ENCODE data around the gene KIRREL3.

KIRREL3 gene

GRCh38 chr11:126863294-126863997, 137.1 kb downstream of the KIRREL3 start:
- no peak for DNase-seq

GRCh38 chr11:126862664-126863243, 137.8 kb downstream of the KIRREL3 start:
- no peak for DNase-seq

GRCh38 chr11:126861796-126862459, 138.6 kb downstream of the KIRREL3 start:
- no peak for DNase-seq

GRCh38 chr11:126857860-126858808, 142.4 kb downstream of the KIRREL3 start:
- peak; percentile 8 for DNase-seq

- DNase-seq = no peak
Observed at GRCh38 chr11:126855536-126855935, 145.0 kb downstream of the KIRREL3 start.

GRCh38 chr11:126853732-126854131, 146.8 kb downstream of the KIRREL3 start:
- no peak for DNase-seq

- DNase-seq = no peak
Observed at GRCh38 chr11:126844789-126845188, 155.8 kb downstream of the KIRREL3 start.

- no peak for DNase-seq
Observed at GRCh38 chr11:126843096-126843495, 157.5 kb downstream of the KIRREL3 start.

- no peak for DNase-seq
Observed at GRCh38 chr11:126841999-126842398, 158.6 kb downstream of the KIRREL3 start.

GRCh38 chr11:126840975-126841374, 159.6 kb downstream of the KIRREL3 start:
- no peak for DNase-seq

- DNase-seq = no peak
Observed at GRCh38 chr11:126840201-126840886, 160.2 kb downstream of the KIRREL3 start.

- no peak for DNase-seq
Observed at GRCh38 chr11:126839496-126839895, 161.1 kb downstream of the KIRREL3 start.

- no peak for DNase-seq
Observed at GRCh38 chr11:126838779-126839178, 161.8 kb downstream of the KIRREL3 start.

GRCh38 chr11:126837581-126837980, 163.0 kb downstream of the KIRREL3 start:
- no peak for DNase-seq

- no peak for DNase-seq
Observed at GRCh38 chr11:126834573-126834972, 166.0 kb downstream of the KIRREL3 start.

- no peak for DNase-seq
Observed at GRCh38 chr11:126834149-126834548, 166.4 kb downstream of the KIRREL3 start.

- DNase-seq = no peak
Observed at GRCh38 chr11:126833065-126833464, 167.5 kb downstream of the KIRREL3 start.

GRCh38 chr11:126832387-126832786, 168.2 kb downstream of the KIRREL3 start:
- DNase-seq = no peak

GRCh38 chr11:126830216-126830806, 170.3 kb downstream of the KIRREL3 start:
- no peak for DNase-seq

- no peak for DNase-seq
Observed at GRCh38 chr11:126829716-126830115, 170.9 kb downstream of the KIRREL3 start.

GRCh38 chr11:126824035-126824607, 176.4 kb downstream of the KIRREL3 start:
- no peak for DNase-seq

GRCh38 chr11:126823274-126823673, 177.3 kb downstream of the KIRREL3 start:
- DNase-seq = no peak

All from NCI-H524 treated with DMSO at 0.1 percent for 48 hours (cell line).